Right lobe of liver (tissue), 4 donors: ENCODE measurements around the gene POU2F1.

Experiments used
- CTCF ChIP-seq, 4 donors: fragments of 200-600 bp in 3 of 4; fragments of 450-650 bp in 1 of 4; IDR thresholded peaks; one replicate each; pipeline versions ENCODE4 v1.5.1 to v1.8.0; 2016 to 2022; ENCODE audit warnings: antibody characterized with exemption in 4 of 4, mild to moderate bottlenecking in 2 of 4
- POLR2A ChIP-seq: fragments of 450-650 bp; IDR thresholded peaks from one replicate; pipeline ENCODE4 v1.6.1; 2017; ENCODE audit warnings: antibody characterized with exemption, mild to moderate bottlenecking
- donor health status: DM: no; HTN: no; CAD: no.
- donor health status: DM: no; HTN: no; CAD: no.
- donor health status: DM: no; HTN: yes; CAD: no.

DNA sequence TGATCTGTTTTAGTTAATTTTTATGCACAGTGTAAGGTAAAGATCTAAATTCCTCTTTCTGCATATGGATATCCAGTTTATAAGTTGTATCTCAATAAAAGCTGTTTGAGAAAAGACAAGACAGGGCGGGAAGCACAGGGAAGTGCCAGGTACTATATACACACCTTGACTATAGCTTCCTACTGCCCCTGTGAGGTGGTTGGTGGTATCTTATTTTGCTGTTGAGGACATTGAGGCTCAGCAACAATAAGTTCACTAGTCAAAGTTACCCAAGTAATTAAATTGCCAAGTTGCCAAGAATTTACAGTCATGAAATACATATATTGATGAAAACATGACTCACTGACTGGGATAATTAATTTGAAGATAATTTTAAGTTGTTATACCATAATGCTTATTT is 188.5 kb downstream of the POU2F1 start:
- TF ChIP-seq CTCF (IDR thresholded peaks at IDR 0.05) = peak in 3 of 4 donors; percentile 16 to 27 (median 22)
- no peak for TF ChIP-seq POLR2A
